GM21367 (cell line): ENCODE data around the gene NREP.
"Not testable (repeated sequence)": the region's sequence is repeated elsewhere in the genome, so short reads cannot be mapped to it uniquely, and the experiment has no call there.

Experiments
- ATAC-seq: cut with Tn5 transposase; IDR thresholded peaks from one replicate; pipeline ENCODE4 v1.9.1; 2021; ENCODE audit not compliant: unreplicated experiment

NREP gene

DNA sequence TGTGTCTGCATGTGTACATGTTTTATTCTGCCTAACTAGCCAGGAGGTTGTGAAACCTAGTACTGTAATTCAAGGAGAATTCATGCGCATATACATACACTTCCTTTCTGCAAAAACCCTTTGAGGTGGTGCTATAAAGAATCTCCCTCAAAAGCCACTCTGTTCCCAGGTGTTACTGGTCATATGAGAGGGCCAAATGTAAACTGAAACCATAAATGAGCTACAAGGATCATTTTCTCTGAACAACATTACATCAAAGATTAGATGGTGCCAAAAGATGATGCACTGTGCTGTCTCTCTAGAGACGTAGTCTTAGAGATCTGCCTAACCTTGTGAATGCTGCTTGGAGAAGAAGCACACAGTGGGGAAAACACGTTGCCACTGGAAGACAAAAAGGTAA, 15.7 kb downstream of the NREP start:
- peak; percentile 44 for ATAC-seq

DNA sequence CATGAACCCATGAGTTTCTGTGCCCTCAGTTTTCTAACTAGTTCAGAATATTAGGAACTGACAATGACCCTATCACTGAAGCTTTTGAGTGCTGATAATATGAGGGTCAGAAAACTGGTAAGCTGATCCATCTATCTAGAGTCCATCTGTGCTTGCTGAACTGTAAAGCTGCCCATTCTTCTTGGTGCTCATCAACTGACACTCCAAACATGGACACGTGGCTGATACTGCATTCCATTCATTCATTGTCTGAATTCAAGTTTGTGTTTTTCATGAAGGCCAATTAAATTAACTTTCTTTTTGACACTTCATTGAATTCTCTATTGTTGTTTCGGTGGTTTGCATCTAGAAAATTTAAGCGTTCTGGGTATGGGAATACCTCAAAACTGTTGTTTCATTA, 17.6 kb downstream of the NREP start:
- ATAC-seq: no peak

DNA sequence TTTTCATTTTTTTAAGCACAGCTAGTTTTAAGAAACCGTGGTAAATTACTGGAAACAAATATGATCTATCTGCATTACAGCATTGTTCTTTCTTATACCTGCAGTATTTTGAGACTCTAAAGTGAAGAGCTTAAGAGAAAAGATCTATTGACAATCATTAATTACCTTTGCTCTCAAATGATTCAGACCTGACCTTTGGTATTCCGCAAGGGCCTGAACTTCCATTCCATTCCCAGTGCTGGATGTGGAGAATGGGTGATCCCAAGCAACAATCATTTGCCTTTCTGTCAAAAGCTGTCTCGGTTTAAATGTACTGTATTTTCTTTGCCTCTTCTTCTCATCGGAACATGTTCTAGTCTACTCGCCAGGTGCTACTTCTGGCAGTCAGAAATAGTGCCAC, 18.9 kb downstream of the NREP start:
- no peak for ATAC-seq

DNA sequence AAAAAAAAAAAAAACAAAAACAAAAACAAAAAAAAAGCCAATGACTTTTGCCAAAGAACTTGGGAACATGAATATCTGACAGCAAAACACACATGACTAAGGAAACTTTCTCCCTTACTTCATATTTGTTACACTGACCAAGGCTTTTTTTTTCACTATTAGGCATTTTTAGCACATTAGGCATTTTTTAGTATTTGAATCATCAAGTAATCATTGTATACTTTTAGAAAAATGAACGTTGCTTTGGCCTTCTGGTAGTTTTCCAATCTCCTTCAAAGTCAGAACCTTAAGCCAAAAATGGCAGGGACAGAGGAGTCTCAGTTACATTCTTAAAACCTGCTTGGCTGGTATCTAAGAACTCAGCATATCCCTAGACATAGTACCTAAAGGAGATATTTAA, 19.3 kb downstream of the NREP start:
- no peak for ATAC-seq

DNA sequence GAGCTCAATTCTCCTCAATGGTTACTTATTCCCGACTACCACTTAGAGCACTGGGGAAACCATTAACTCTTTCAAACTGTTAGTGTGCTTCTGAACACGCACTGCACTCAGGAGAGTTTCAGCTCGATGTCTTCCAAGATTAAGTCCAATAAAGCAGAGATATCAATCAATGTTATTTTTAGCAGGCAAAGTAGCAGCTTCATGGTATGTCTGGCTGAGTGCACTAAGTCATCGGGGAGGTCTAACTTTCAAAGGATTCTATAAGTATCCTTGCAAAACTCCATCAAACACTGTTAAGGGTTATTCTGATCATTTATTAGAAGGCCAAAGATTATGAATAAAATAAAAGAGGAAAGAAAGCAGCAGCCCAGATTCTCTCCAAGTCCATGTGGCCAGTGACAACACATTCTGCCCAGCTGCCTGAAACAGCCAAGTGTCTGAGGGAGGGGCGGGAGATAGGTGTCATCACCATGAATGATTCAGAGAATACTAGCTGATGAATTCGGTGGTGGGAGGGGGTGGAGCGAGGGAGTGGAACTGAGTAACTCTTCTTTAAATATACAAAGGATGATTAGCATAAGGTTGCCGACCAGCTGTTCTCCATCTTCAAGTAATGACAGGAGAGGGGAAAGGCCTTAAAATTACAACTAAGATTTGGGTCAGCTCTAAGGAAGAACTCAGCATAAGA, 21.3 kb downstream of the NREP start:
- ATAC-seq: no peak

DNA sequence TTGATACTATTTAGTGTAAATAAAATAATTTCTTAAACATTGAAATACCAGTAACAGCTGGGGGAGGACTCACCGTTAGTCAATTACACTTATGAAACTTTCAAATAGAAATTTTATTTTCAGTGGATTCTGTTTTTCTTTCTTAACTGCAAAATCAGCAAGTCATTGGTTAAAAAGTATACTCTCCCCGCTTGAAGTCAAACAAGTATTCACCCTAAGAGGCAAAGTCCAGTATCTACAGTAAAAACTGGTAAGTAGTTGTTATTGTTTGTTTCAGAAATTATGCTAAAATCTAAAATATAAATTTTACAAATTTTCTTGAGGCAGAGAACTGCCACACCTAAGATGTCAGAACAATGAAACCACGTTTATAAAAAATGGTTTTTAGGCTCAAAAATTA, 22.4 kb downstream of the NREP start:
- ATAC-seq: no peak

DNA sequence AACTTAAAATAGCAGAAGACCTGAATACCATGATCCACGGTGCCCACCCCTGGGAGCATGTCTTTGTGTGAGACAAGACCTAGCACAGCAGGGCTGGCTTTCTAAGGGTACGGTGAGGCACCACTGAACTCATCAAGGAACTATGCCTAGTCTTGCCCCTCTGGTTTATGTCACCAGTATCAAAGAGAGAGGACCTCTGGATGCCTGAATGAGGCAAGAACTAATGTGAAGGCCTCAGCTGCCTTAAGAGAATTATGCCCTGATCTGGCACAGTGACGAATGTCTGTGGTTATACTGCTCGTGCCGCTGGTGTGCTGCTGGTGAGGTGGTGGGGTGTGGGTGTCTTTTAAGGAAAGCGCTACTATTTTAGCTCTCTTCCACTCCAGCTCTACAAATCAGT, 23.0 kb downstream of the NREP start:
- no peak for ATAC-seq

DNA sequence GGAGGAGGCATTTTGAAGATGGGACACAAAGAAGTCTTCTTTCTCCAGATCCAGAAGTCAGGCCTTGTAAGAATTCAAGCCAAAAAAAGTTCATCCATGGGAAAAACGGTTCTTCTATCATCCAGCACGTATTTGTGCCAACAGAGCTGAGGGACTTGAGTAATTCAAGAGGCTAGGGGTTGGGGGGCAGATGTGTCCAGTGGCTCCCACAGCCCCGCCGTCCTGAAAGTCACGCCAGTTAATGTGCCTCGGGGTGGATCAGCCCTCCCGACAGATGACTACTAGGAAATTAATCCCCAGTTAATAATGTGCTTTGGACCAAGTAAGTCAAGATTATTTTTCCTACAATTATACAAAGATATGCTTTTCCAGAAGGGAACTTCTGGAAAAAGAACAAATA, 23.4 kb downstream of the NREP start:
- ATAC-seq: no peak

DNA sequence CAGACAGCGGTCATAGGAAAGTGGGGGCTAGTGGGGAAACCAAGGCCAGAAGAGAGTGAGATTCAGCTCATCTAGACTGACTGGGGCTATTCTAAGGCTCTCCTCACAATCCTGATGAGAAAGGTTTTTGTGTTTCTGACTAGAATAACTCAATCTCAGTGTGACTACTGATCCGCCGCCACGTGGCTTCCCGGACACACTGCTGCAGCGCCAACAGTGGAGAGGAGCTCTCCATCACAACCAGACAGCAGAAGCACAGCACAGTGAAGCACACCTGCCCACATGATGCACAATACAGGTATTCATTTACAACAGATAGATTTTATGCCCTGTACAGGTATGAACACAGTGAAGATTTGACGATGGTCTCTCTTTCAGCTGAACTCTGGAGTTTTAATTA, 25.4 kb downstream of the NREP start:
- no peak for ATAC-seq

DNA sequence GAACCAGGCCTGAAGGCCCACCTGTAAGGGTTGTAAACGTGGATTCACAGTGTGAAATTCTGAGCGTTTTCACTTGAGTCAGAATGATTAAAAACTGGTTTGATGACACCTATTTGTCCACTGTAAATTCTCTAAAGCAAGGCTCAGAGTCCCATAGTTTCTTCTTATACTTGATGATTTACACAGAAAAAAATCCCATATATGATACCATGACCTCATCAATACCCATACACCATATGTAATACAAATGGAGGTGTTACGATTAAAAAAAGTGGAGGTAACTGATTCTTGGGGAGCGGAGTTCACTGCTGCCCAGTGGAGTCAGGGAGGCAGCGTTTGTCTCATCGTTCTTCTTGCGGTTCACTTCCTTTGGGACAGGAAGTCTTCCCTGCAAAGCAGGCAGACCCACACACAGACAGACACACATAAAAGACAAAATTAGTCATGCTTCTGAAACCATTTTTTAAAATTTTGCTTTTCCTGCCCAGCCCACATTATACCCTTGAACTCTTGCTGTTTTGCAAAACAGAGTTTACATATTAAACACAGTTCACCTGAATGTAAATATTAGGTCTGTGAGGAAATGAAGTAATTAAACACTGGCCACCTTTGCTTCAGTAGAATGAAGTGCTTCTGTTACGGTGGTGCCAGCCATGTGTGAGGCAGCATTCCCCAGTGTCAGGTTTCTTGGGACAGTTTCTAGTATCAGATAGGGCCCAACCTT, 26.2 kb downstream of the NREP start:
- no peak for ATAC-seq

DNA sequence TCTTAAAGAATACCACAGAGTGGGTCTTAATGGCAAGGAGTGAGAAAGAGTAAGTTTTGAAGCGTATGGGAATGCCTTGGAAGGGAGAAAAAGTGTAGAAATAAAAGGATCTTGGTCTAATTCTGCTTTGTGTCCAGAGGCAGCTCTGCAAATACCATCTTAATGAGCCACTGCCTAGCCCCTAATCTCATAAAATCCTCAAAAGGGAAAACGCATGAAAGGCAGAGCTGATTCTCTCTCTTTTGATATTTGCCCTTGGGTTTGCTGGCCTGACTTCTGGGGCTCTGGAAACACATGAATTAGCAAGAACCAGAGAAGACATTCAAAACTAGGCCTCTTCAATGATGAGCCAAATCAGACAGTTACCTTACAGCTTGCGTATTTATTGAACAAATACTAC, 28.1 kb downstream of the NREP start:
- ATAC-seq: no peak

DNA sequence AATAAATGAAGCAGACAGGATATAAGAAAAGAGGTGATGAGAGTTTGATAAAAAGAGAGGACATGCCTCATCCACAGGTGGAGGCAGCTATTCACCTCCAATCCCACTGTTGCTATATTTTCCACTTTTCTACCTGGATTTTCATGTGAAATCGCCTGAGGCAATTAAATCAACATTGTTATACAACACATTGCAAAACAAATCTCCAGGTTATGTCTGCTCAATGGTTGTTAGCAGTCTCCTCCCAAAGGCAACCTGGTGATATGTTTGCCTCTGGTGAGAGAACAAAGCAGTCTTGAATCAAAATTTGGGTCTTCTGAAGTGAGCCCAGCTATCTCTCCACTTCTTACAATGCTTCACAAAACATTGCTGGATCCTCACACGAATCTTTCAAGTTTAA, 30.0 kb downstream of the NREP start:
- no peak for ATAC-seq

DNA sequence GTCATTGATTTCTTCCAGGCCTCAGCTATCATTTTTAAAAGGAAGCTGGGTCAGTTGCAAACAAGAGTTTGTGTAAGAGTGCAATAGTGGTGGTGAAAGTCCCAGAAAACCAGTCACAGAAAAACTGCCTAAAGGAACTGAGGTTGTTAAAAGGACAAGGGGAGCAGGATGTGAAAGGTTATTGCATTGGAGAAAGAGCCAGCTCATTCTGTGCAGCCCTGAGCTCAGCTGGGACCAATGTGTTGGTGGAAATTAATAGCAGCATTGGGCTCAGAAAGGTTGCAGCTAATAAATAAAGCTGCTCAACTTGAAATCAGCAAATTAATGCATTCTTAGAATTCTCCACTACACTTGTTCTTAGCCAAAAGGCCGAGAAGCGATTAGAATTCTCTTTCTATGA, 34.9 kb downstream of the NREP start:
- ATAC-seq: no peak

DNA sequence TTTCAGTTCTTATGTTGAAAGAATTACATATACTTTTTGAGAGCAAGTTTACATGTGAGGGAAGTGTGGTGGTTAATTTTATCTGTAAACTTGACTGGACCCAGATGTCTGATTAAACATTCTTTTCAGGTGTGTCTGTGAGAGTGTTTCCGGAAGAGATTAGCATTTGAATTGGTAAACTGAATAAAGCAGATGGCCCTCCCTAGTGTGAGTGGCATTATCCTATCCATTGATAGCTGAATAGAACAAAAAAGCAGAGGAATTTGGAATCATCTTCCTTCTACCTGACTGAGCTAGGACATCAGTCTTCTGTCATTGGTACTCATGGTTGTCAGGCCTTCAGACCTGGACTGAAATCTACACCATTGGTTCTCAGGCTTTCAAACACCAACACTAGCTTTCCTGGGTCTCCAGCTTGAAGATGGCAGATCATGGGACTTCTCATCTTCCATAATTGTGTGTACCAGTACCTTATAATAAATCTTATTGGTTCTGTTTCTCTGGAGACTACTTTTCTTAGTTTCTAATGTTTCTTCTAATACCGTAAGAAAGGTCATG, 36.6 kb downstream of the NREP start:
- no peak for ATAC-seq

DNA sequence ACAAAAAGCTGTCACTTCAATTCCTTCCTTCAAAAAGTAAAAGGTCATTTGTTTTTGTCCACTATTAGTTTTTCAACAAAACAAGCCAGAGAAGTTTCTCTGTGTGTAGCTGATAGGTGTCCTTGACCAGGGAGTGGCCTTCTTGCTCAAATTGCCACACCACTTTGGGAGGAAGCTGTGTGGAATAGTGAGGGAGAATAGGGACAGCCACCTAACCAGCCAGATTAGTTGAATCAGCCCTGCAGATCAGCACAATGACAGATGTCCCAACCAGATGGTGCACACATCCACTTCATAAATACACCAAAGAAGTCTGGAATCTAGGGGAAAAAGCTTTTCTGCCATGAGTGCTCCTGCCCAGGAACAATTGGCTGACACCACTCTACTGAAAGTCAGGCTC, 37.2 kb downstream of the NREP start:
- ATAC-seq: no peak

DNA sequence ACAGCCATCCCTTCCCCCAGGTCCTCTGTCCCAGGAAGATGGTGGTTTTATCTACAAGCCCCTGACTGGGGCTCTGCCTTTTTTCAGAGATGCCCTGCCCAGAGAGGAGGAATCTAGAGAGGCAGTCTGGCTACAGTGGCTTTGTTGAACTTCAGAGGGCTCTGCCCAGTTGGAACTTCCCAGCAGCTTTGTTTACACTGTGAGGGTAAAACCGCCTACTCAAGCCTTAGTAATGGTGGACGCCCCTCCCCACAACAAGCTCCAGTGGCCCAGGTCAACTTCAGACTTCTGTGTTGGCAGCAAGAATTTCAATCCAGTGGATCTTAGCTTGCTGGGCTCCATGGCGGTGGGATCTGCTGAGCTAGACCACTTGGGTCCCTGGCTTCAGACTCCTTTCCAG, 40.2 kb downstream of the NREP start:
- ATAC-seq: not testable (repeated sequence)

DNA sequence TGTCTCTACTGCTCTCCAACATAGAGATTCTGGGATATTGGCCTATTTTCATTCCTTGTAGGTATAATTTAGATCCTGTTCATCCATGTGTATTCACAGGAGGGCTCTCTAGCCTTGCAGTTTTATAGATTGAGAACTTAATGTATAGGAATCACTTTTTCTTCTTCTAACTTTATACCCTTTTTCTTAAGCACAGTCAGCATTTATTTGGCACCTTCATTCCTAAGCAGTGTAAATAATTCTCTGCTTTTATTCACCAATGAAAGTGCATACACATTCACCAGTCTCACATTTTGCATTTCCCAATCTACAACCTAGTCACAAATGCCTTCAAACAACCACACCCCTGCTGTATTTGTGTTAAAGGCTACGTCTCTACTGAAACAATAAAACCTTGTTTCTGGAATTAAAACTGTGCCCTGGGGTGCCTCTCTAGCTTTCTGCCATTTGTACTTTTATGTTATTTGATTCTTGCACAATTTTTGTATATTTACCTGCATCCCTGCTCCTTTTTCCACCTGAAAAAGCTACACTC, 49.3 kb downstream of the NREP start:
- no peak for ATAC-seq

DNA sequence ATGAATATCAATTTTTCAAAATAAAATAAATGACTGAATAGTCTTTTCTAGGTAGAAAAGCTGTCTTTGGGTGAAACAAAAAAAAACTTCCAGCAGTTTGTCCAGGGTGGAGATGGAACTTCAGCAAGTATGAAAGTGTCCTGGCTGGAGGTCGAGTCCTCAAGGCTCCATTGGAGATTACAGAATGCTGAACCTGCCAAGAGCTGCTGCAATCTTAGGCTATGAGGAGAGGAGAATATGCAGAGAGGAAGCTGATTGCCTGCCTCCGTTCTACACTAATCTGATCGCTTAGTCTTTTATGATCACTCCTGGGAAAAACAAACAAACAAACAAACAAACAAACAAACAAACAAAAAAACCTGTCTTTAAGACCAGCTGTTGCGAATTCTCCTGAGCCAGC, 50.6 kb downstream of the NREP start:
- ATAC-seq: no peak

DNA sequence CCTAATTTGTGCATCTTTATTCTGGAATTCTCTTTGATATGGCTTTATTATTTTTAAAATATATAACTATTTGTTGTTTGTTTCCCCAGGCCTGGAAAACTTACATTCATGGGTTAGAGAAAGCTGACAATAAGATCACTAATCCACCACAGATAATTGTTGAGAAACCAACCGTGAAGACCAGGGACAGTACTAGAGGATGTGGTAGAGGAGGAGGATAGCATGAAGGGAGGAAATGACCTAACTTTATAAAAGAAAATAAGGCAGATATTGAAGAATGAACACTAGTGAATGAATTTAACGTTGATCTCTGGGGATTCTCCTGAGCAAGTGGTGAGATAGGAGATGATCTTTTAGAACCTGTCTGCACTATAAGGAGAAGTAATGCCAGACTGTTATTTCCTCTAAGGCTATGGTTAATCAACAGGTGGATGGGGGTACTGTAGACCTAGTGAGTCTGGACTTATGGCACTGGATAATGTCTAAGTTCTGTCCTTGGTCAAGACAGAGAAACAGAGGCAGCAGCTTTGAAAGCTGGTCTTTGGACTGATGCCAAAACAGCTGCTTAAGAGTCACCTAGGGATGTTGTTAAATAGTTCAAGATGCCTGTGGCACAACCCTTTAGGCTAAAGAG, 52.4 kb downstream of the NREP start:
- ATAC-seq: no peak

DNA sequence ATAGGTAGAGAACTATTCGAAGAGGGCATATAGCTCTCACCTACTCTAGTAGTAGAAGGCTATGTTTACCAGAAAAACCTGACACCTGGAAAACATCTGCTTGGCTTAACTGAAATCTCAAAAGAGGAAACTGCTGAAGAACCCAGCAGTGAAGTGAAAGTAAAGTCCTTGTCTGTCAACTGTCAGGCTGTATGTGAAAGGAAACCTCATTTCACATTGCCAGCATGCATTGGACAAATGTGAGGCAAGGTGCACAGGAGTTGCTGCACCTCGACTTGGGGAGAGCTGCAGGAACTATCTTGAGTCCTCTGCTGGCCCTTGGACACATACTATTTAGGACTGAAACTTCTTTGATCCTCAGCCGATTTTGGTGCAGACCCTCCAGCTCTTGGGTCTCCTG, 53.3 kb downstream of the NREP start:
- ATAC-seq: peak; percentile 99

DNA sequence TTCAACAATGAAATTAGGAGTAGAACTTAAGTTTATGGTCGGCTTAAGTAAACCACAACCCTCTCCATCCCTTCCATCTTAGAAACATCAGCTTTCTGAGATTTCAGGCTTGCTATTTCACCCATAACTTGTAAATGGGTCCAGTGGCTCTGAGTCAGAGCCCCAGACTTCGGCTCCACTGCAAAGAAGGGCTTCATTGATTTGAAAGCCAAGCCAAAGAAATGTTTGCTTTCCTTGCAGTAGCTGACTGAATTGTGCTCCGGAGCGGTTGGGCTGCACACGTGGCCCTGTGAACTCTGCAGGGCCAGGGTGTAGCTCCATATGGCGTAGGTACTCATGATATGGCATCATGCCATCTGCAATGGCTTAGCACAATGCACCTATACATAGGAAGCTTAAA, 57.0 kb downstream of the NREP start:
- ATAC-seq: no peak

DNA sequence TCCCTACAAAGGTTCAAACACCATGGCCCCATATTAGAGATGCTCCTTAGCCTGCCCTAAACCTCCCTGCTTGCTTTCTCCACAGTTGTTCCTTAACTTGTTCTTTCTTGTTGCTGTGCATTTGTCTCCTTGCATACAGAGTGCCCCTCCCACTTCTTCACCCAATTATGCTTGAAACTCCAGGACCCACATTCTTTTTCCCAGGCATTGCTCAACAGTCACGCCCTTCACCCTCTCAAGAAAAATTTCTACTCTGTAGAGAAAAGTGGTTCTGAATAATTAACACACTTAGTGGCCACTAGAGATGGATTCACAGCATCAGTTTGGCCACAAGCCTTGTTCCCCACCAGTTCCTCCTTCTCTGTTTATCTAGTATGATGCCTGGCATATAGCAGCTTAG, 57.7 kb downstream of the NREP start:
- ATAC-seq: no peak
